ENCODE results near the gene KLHL42.

- TF ChIP-seq CEBPB (IDR thresholded peaks at IDR 0.05): no peak
- no peak for TF ChIP-seq RAD21 (IDR thresholded peaks at IDR 0.05; ENCODE audit: low read depth)
- TF ChIP-seq TEAD4 (IDR thresholded peaks at IDR 0.05): no peak
- TF ChIP-seq FOXM1 (IDR thresholded peaks at IDR 0.05; ENCODE audit: borderline replicate concordance, low read depth): no peak
- no peak for TF ChIP-seq EP300 (IDR thresholded peaks at IDR 0.05; ENCODE audit: borderline replicate concordance)
Observed at GRCh38 chr12:27790179-27790578, 10.1 kb downstream of the KLHL42 start.

Measured in Ishikawa (cell line).